ENCODE measurements around the gene MMP25.

- TF ChIP-seq EZH2 (IDR thresholded peaks at IDR 0.05; ENCODE audit: insufficient read depth, low read length) (no peak), CTCF (IDR thresholded peaks at IDR 0.05; ENCODE audit: insufficient read depth, low read depth, low read length) (no peak)
Measured at GRCh38 chr16:3075523-3075915, 29.2 kb downstream of the MMP25 start.
